OCI-LY7 (cell line): ENCODE results near the gene ZCRB1. TPM values are rescaled to one million over a fixed set of nuclear protein-coding genes. Genes with fewer than 3 reads are reported as not detected.

Experiments
- BruUV-seq: library from RNA; stranded (reverse); fragments of 400-500 nt; replicated peaks from 2 replicates; lab custom pipeline; 2021; lab: Mats Ljungman, UMichigan
- CTCF ChIA-PET: fragments of 300-600 bp; sonication (Branson Sonifier 250); formaldehyde crosslinking; loops from one replicate; lab custom pipeline; 2022; ENCODE audit warnings: antibody characterized with exemption; ENCODE audit not compliant: unreplicated experiment; lab: Charles Lee
- POLR2A ChIA-PET: fragments of 300-600 bp; sonication (Branson Sonifier 250); formaldehyde crosslinking; loops from one replicate; lab custom pipeline; 2022; ENCODE audit warnings: antibody characterized with exemption; lab: Charles Lee
- DNase-seq: peaks from one replicate; pipeline ENCODE4 v3.0.0-alpha.2; 2015; ENCODE audit warnings: low spot score
- H2AFZ ChIP-seq: fragments of 200-600 bp; sonication (generic), shearing (Covaris generic); 2 replicates; pipeline ENCODE4 v1.6.1; 2014; ENCODE audit warnings: mild to moderate bottlenecking, antibody characterized with exemption, low read length, moderate library complexity
- H3K27ac ChIP-seq: fragments of 200-600 bp; sonication (generic); 2 replicates; pipeline ENCODE4 v1.5.1; 2014; ENCODE audit warnings: mixed run types, low read depth, mild to moderate bottlenecking, moderate library complexity, low read length, inconsistent platforms; ENCODE audit not compliant: poor library complexity, severe bottlenecking
- H3K36me3 ChIP-seq: fragments of 200-600 bp; sonication (generic); 2 replicates; pipeline ENCODE4 v1.6.1; 2014; ENCODE audit warnings: mild to moderate bottlenecking, antibody characterized with exemption, low read length, moderate library complexity, mixed read lengths; ENCODE audit not compliant: insufficient read depth
- H3K4me1 ChIP-seq: fragments of 200-600 bp; sonication (generic); 2 replicates; pipeline ENCODE4 v1.5.1; 2014; ENCODE audit warnings: mild to moderate bottlenecking, low read length; ENCODE audit not compliant: insufficient read depth, poor library complexity, severe bottlenecking
- H3K4me2 ChIP-seq: fragments of 200-600 bp; sonication (generic); 2 replicates; pipeline ENCODE4 v1.6.1; 2014; ENCODE audit warnings: mild to moderate bottlenecking, low read length
- H3K4me3 ChIP-seq: fragments of 200-600 bp; sonication (generic); 2 replicates; pipeline ENCODE4 v1.5.1; 2014; ENCODE audit warnings: mild to moderate bottlenecking, low read depth, low read length; ENCODE audit not compliant: poor library complexity, severe bottlenecking
- H3K79me2 ChIP-seq: fragments of 200-600 bp; sonication (generic); 2 replicates; pipeline ENCODE4 v1.6.1; 2016; ENCODE audit warnings: low read depth, mild to moderate bottlenecking, low read length, moderate library complexity, mixed read lengths; ENCODE audit not compliant: insufficient read depth
- H3K9me2 ChIP-seq: fragments of 200-600 bp; sonication (generic); 2 replicates; pipeline ENCODE4 v1.6.1; 2016; ENCODE audit warnings: mild to moderate bottlenecking, low read length, mixed read lengths; ENCODE audit not compliant: insufficient read depth
- H3K9me3 ChIP-seq: fragments of 200-600 bp; sonication (generic); 2 replicates; pipeline ENCODE4 v1.6.1; 2014; ENCODE audit warnings: mild to moderate bottlenecking, mixed run types, low read length, mixed read lengths
- H4K20me1 ChIP-seq: fragments of 200-600 bp; sonication (generic); 2 replicates; pipeline ENCODE4 v1.6.1; 2014; ENCODE audit warnings: mild to moderate bottlenecking, antibody characterized with exemption, low read length, moderate library complexity, mixed read lengths; ENCODE audit not compliant: insufficient read depth
- EZH2phosphoT487 ChIP-seq: fragments of 200-600 bp; sonication (generic); IDR thresholded peaks from 2 replicates; pipeline ENCODE4 v1.6.1; 2018; ENCODE audit warnings: low read depth, borderline replicate concordance, mild to moderate bottlenecking, mixed run types, antibody characterized with exemption, low read length, moderate library complexity, mixed read lengths
- intact Hi-C: fragments of 100-400 bp; cut with micrococcal nuclease; formaldehyde crosslinking; loops from one replicate; pipeline ENCODE4 v1.10.0; 2022; ENCODE audit not compliant: unreplicated experiment
- total RNA-seq, 2 experiments: library from RNA; depleted of rRNA in 1 of 2; stranded (reverse); fragments of >200 nt in 1 of 2; shearing (Covaris generic) in 1 of 2; gene quantifications; 2 replicates each; pipeline ENCODE4 v1.2.3, GENCODE V29; 2014 to 2022
- TF ChIP-seq, protein P1 (sequence below): fragments of 200-600 bp; sonication (generic); conservative IDR thresholded peaks from 2 replicates; pipeline ENCODE4 v1.5.1; 2014; ENCODE audit warnings: mild to moderate bottlenecking, antibody characterized with exemption, low read length, moderate library complexity, mixed read lengths

The ZCRB1 gene
- total RNA-seq, 2 experiments from 2014 or later: 25.7 to 56.0 TPM

- TF ChIP-seq, protein P1, sequence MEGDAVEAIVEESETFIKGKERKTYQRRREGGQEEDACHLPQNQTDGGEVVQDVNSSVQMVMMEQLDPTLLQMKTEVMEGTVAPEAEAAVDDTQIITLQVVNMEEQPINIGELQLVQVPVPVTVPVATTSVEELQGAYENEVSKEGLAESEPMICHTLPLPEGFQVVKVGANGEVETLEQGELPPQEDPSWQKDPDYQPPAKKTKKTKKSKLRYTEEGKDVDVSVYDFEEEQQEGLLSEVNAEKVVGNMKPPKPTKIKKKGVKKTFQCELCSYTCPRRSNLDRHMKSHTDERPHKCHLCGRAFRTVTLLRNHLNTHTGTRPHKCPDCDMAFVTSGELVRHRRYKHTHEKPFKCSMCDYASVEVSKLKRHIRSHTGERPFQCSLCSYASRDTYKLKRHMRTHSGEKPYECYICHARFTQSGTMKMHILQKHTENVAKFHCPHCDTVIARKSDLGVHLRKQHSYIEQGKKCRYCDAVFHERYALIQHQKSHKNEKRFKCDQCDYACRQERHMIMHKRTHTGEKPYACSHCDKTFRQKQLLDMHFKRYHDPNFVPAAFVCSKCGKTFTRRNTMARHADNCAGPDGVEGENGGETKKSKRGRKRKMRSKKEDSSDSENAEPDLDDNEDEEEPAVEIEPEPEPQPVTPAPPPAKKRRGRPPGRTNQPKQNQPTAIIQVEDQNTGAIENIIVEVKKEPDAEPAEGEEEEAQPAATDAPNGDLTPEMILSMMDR: no peak
- no peak for TF ChIP-seq EZH2phosphoT487
- intact Hi-C loops: no loop called here
- peak; percentile 12 for DNase-seq
- no peak overlapping the region for H3K4me3 ChIP-seq
- CTCF ChIA-PET: interaction anchor here (1.1 kb wide), 1 partner anchor 134 kb away, joined by 3 read pairs; no protein-coding TSS in a partner anchor
- H4K20me1 ChIP-seq: no peaks in the 10 kb centered on the region
- H3K9me2 ChIP-seq: no peaks in the 10 kb centered on the region
- H3K27ac ChIP-seq: no peak overlapping the region
- peak overlapping the region; percentile 65 for H2AFZ ChIP-seq
- no peaks in the 10 kb centered on the region for H3K79me2 ChIP-seq
- H3K36me3 ChIP-seq: no peaks in the 10 kb centered on the region
- H3K4me2 ChIP-seq: peak overlapping the region; percentile 48
- no TSS peak for BruUV-seq
- POLR2A ChIA-PET: interaction anchor here (0.6 to 0.7 kb wide), 7 partner anchors 40 to 471 kb away, joined by 3 to 6 read pairs (median 4); no protein-coding TSS in a partner anchor
- peaks cover 6% of the 10 kb centered on the region for H3K9me3 ChIP-seq
- H3K4me1 ChIP-seq: peaks cover 10% of the 10 kb centered on the region
Observed at GRCh38 chr12:42299392-42300308, 26.2 kb downstream of the ZCRB1 start.

GRCh38 chr12:42298887-42299286, 27.0 kb downstream of the ZCRB1 start:
- no TSS peak for BruUV-seq
- H4K20me1 ChIP-seq: no peaks in the 10 kb centered on the region
- no peak overlapping the region for H3K27ac ChIP-seq
- H3K9me2 ChIP-seq: no peaks in the 10 kb centered on the region
- TF ChIP-seq, protein P1: no peak
- TF ChIP-seq EZH2phosphoT487: no peak
- CTCF ChIA-PET: interaction anchor here (0.5 to 1.1 kb wide), 2 partner anchors 28 to 133 kb away, joined by 3 read pairs; no protein-coding TSS in a partner anchor
- no peak for DNase-seq
- no peak overlapping the region for H3K4me3 ChIP-seq
- H3K9me3 ChIP-seq: peaks cover 6% of the 10 kb centered on the region
- POLR2A ChIA-PET: interaction anchor here (0.6 to 0.8 kb wide), 9 partner anchors 19 to 471 kb away, joined by 3 to 6 read pairs (median 4); no protein-coding TSS in a partner anchor
- intact Hi-C loops: no loop called here
- H2AFZ ChIP-seq: peak overlapping the region; percentile 65; the same call in 1 of the 2 replicates
- no peaks in the 10 kb centered on the region for H3K36me3 ChIP-seq
- no peaks in the 10 kb centered on the region for H3K79me2 ChIP-seq
- peak overlapping the region; percentile 48 for H3K4me2 ChIP-seq
- H3K4me1 ChIP-seq: peaks cover 10% of the 10 kb centered on the region
